K562 (cell line): Measurements from ENCODE around the gene C16orf96. TPM values are rescaled to one million over a fixed set of nuclear protein-coding genes. Genes with fewer than 3 reads are reported as not detected.

Source experiments
- ATAC-seq: fragments of 200-7000 bp; cut with Tn5 transposase; 3 replicates; pipeline ENCODE4 v1.9.1; 2020; ENCODE audit warnings: moderate library complexity
- BruUV-seq: library from RNA; stranded (reverse); fragments of 400-500 nt; replicated peaks from 2 replicates; lab custom pipeline; 2021; lab: Mats Ljungman, UMichigan
- CTCF ChIA-PET: fragments of 300-600 bp; formaldehyde crosslinking; extraction: SDS; loops from one replicate; lab custom pipeline; 2021; ENCODE audit warnings: low intra/inter-chr PET ratio; lab: Yijun Ruan, JAX
- POLR2A ChIA-PET: fragments of 300-600, 350-650 bp; sonication (Branson Sonifier 250); formaldehyde crosslinking; extraction: SDS; loops from one replicate; lab custom pipeline; 2021; ENCODE audit warnings: antibody characterized with exemption, inconsistent platforms; lab: Yijun Ruan, JAX
- DNase-seq, 4 experiments: peaks; one replicate each; pipeline versions ENCODE4 v3.0.0 to v3.0.0-alpha.2; 2011 to 2018; ENCODE audit warnings: low spot score in 3 of 4, mixed read lengths in 3 of 4; ENCODE audit errors: extremely low read depth in 1 of 4
- FAIRE-seq: peaks from 2 replicates; lab custom pipeline; 2011; peaks lifted over from hg19 to GRCh38; lab: Jason Lieb, UNC
- H2AFZ ChIP-seq: 2 replicates; pipeline ENCODE4 v1.6.0; 2011; ENCODE audit warnings: low read depth, low read length, control low read depth, inconsistent platforms
- H3K27ac ChIP-seq: fragments of 200-600 bp; 3 replicates; pipeline ENCODE4 v1.8.0; 2011; ENCODE audit warnings: low read depth, mild to moderate bottlenecking, control low read depth, inconsistent platforms, low read length, moderate library complexity, mixed read lengths; ENCODE audit errors: extremely low read depth
- H3K27me3 ChIP-seq, 2 experiments: fragments of 300-600 bp in 1 of 2; 2 replicates in 1 of 2; 3 replicates in 1 of 2; pipeline versions ENCODE4 v1.6.0 to v1.8.0; 2011; ENCODE audit warnings: inconsistent platforms in 2 of 2, low read length in 2 of 2, mild to moderate bottlenecking in 1 of 2, mixed read lengths in 1 of 2, moderate library complexity in 1 of 2; ENCODE audit not compliant: control insufficient read depth in 2 of 2, insufficient read depth in 2 of 2
- H3K36me3 ChIP-seq: fragments of 300-600 bp; 3 replicates; pipeline ENCODE4 v1.8.0; 2011; ENCODE audit warnings: mild to moderate bottlenecking, low read length, inconsistent platforms; ENCODE audit not compliant: control insufficient read depth, insufficient read depth
- H3K4me1 ChIP-seq, 2 experiments: fragments of 200-600 bp in 1 of 2; replicated peaks in 1 of 2; 2 replicates in 1 of 2; 3 replicates in 1 of 2; pipeline versions ENCODE4 v1.5.1 to v1.8.0; 2011; ENCODE audit warnings: inconsistent platforms in 2 of 2, low read length in 2 of 2, mild to moderate bottlenecking in 1 of 2, mixed read lengths in 1 of 2, moderate library complexity in 1 of 2; ENCODE audit not compliant: control insufficient read depth in 2 of 2, insufficient read depth in 2 of 2
- H3K4me2 ChIP-seq: 2 replicates; pipeline ENCODE4 v1.6.1; 2011; ENCODE audit warnings: low read length, control low read depth, inconsistent platforms, mixed read lengths; ENCODE audit not compliant: insufficient read depth
- H3K4me3 ChIP-seq: fragments of 200-600 bp; sonication (generic), shearing (Covaris generic); 2 replicates; pipeline ENCODE4 v1.5.1; 2016; ENCODE audit warnings: control low read depth, inconsistent platforms
- H3K79me2 ChIP-seq: fragments of 200-600 bp; 3 replicates; pipeline ENCODE4 v1.8.0; 2011; ENCODE audit warnings: low read length, inconsistent platforms; ENCODE audit not compliant: control insufficient read depth, insufficient read depth
- H3K9ac ChIP-seq, 2 experiments: 2 replicates each; pipeline versions ENCODE4 v1.6.0 to v1.6.1; 2011; ENCODE audit warnings: low read depth in 2 of 2, low read length in 2 of 2, control low read depth in 1 of 2, inconsistent platforms in 1 of 2, mild to moderate bottlenecking in 1 of 2, mixed read lengths in 1 of 2; ENCODE audit not compliant: insufficient read depth in 1 of 2
- H3K9me1 ChIP-seq: one replicate; pipeline ENCODE4 v1.6.0; 2011; ENCODE audit warnings: inconsistent platforms, mild to moderate bottlenecking, low read length, moderate library complexity; ENCODE audit not compliant: control insufficient read depth, insufficient read depth
- H3K9me3 ChIP-seq: replicated peaks from 2 replicates; pipeline ENCODE4 v1.5.1; 2011; ENCODE audit warnings: low read depth, low read length, inconsistent platforms; ENCODE audit not compliant: control insufficient read depth, insufficient read depth
- H4K20me1 ChIP-seq: replicated peaks from 2 replicates; pipeline ENCODE4 v1.6.1; 2011; ENCODE audit warnings: low read length, inconsistent platforms, mixed read lengths; ENCODE audit not compliant: control insufficient read depth, insufficient read depth
- CREB3 ChIP-seq: fragments of 450-650 bp; conservative IDR thresholded peaks from 2 replicates; pipeline ENCODE4 v1.6.1; 2016; ENCODE audit warnings: missing genetic modification characterization, low read depth, mild to moderate bottlenecking, missing compliant biosample characterization, moderate library complexity
- TBL1XR1 ChIP-seq, 2 experiments: IDR thresholded peaks; 2 replicates each; pipeline ENCODE4 v1.6.1; 2012; ENCODE audit warnings: improper control_type of control experiment in 2 of 2, low read length in 2 of 2, mild to moderate bottlenecking in 1 of 2
- ZBTB33 ChIP-seq: sonication (generic); formaldehyde crosslinking; IDR thresholded peaks from 2 replicates; pipeline ENCODE4 v1.8.1; 2023; ENCODE audit warnings: mild to moderate bottlenecking, missing genetic modification reagents
- ZNF384 ChIP-seq: IDR thresholded peaks from 2 replicates; pipeline ENCODE4 v1.6.1; 2012; ENCODE audit warnings: low read depth, low read length, improper control_type of control experiment
- WGBS: fragments of 100-300 bp; shearing (Covaris generic); methylation state at CpG from one replicate; pipeline ENCODE4 v1.1.6; 2016; ENCODE audit warnings: low coverage, mixed read lengths; ENCODE audit not compliant: insufficient coverage; ENCODE audit errors: missing lambda C conversion rate; 5-methylcytosine and 5-hydroxymethylcytosine counted together
- in situ Hi-C: fragments of 300-500 bp; cut with MboI; formaldehyde crosslinking; loops from 4 replicates; pipeline ENCODE4 v1.15.0; 2018; ENCODE audit warnings: inconsistent platforms, mixed read lengths
- intact Hi-C: fragments of 100-400 bp; cut with micrococcal nuclease; formaldehyde crosslinking; loops from 2 replicates; pipeline ENCODE4 v1.14.2; 2022
- polyA plus RNA-seq, 8 experiments: library from polyadenylated mRNA; depleted of rRNA in 4 of 8; stranded (reverse) in 5 of 8; unstranded in 3 of 8; fragments of >200 nt; fragmentation: Nextera tagmentation in 2 of 8; fragmentation: Illumina TruSeq in 1 of 8; extraction: Ambion mirVana in 2 of 8; extraction: Trizol in 1 of 8; gene quantifications; 2 replicates each; pipeline versions ENCODE4 v1.2.1 to v1.2.3, GENCODE V29; 2011 to 2014; ENCODE audit warnings: inconsistent platforms in 1 of 8, missing spikeins in 1 of 8
- small RNA-seq: library from RNA; depleted of rRNA; stranded (forward); fragments of <200 nt; gene quantifications from one replicate; pipeline ENCODE3, GENCODE V24; 2014
- total RNA-seq, 7 experiments: library from RNA; depleted of rRNA in 6 of 7; stranded (reverse); fragments of >200 nt in 6 of 7; fragmentation: Illumina TruSeq in 2 of 7; extraction: Trizol in 2 of 7; gene quantifications; 2 replicates each; pipeline versions ENCODE4 v1.2.1 to v1.2.3, GENCODE V29; 2011 to 2021; ENCODE audit warnings: low replicate concordance in 1 of 7

The C16orf96 gene
- total and polyA plus RNA-seq, 9 of the 15 experiments (the other 6 are each of a cell fraction or from before 2014, with no cell fraction given) = not detected

- Histone ChIP-seq H3K27me3 (no peaks in the 10 kb centered on the region), H3K9me1 (no peaks in the 10 kb centered on the region), H4K20me1 (no peaks in the 10 kb centered on the region), H3K27ac (0 out of 3 replicates have a peak overlapping the region, but pooled peaks have one; percentile 59), H3K9ac (peak overlapping the region in 1 of 2 experiments; percentile 54; a peak in 1 of 4 replicates), H3K4me1 (peaks cover 0 to 16% of the 10 kb centered on the region in 2 experiments; a peak in 3 of 5 replicates), H3K4me2 (no peak overlapping the region), H3K4me3 (no peak overlapping the region), H3K9me3 (no peaks in the 10 kb centered on the region), H2AFZ (peak overlapping the region; percentile 59), H3K36me3 (peaks cover 46% of the 10 kb centered on the region; the same call in 1 of the 3 replicates), H3K79me2 (peaks cover 28% of the 10 kb centered on the region)
- CTCF ChIA-PET = interaction anchor here (0.6 kb wide), 1 partner anchor 84 kb away, joined by 3 read pairs; the partner anchor contains the start of gene ANKS3
- FAIRE-seq (no peak), ATAC-seq (peak; percentile 57), DNase-seq (peak in 1 of 4 experiments; percentile 18)
- WGBS = 86% methylated on average over 20 of the region's 25 CpGs
- no TSS peak for BruUV-seq
- POLR2A ChIA-PET = interaction anchor here (1.2 to 1.8 kb wide), 2 partner anchors 11 to 33 kb away, joined by 4 to 6 read pairs; no protein-coding TSS in a partner anchor
- in situ Hi-C loops = no loop called here
- TF ChIP-seq TBL1XR1 (IDR thresholded peaks at IDR 0.05; ENCODE audit: low read length in 2 of 2) = 0 out of 4 replicates have a peak, but pooled peaks of 1 of the 2 experiments have one; percentile 15
- TF ChIP-seq CREB3 = no peak
- TF ChIP-seq ZBTB33 = peak; percentile 97
- peak; percentile 34; the same call in 1 of the 2 replicates for TF ChIP-seq ZNF384
- intact Hi-C loops = no loop called here
Observed at GRCh38 chr16:4649744-4650442, 93.8 kb downstream of the C16orf96 start.

Small RNAs within 50 kb of the gene (small RNA-seq; reads per million reads assigned to genes)
- not detected for gene RN7SL850P

Other genes starting within 250 kb of the C16orf96 start
Only the 7 nearest of the 17 such genes appear.
- gene DNAJA3, start 130.5 kb upstream of the C16orf96 start, total RNA-seq (2014; rRNA removed) = 105 and 143 TPM in 2 replicates
- 59.6 and 64.7 TPM in 2 replicates for gene DNAJA3, start 130.5 kb upstream of the C16orf96 start, total RNA-seq (2014; rRNA removed; fragmentation: Illumina TruSeq; extraction: Trizol)
- 77.0 and 78.4 TPM in 2 replicates for gene DNAJA3, start 130.5 kb upstream of the C16orf96 start, total RNA-seq (2015; rRNA removed; fragmentation: Illumina TruSeq; extraction: Trizol)
- gene DNAJA3, start 130.5 kb upstream of the C16orf96 start, total RNA-seq (2021) = 86.1 and 86.6 TPM in 2 replicates
- gene DNAJA3, start 130.5 kb upstream of the C16orf96 start, polyA plus RNA-seq (2011; rRNA removed) = 67.0 and 79.0 TPM in 2 replicates
- gene DNAJA3, start 130.5 kb upstream of the C16orf96 start, polyA plus RNA-seq (2014; fragmentation: Illumina TruSeq; extraction: Trizol) = 80.0 and 88.3 TPM in 2 replicates
- 10 to 100 TPM in 1 of 2 experiments, 1 to 10 TPM in 1; 8.1 to 14.1 TPM for gene DNAJA3, start 130.5 kb upstream of the C16orf96 start, polyA plus RNA-seq (2014; fragmentation: Nextera tagmentation; extraction: Ambion mirVana)
- gene DNAJA3, start 130.5 kb upstream of the C16orf96 start, polyA plus RNA-seq (2014; rRNA removed) = 91.2 and 121 TPM in 2 replicates
- gene NMRAL1, start 81.7 kb upstream of the C16orf96 start, total RNA-seq (2014; rRNA removed) = 111 and 116 TPM in 2 replicates
- gene NMRAL1, start 81.7 kb upstream of the C16orf96 start, total RNA-seq (2014; rRNA removed; fragmentation: Illumina TruSeq; extraction: Trizol) = 22.7 and 31.4 TPM in 2 replicates
- 62.5 and 66.7 TPM in 2 replicates for gene NMRAL1, start 81.7 kb upstream of the C16orf96 start, total RNA-seq (2015; rRNA removed; fragmentation: Illumina TruSeq; extraction: Trizol)
- gene NMRAL1, start 81.7 kb upstream of the C16orf96 start, total RNA-seq (2021) = 84.1 and 93.6 TPM in 2 replicates
- 51.1 and 59.7 TPM in 2 replicates for gene NMRAL1, start 81.7 kb upstream of the C16orf96 start, polyA plus RNA-seq (2011; rRNA removed)
- gene NMRAL1, start 81.7 kb upstream of the C16orf96 start, polyA plus RNA-seq (2014; fragmentation: Illumina TruSeq; extraction: Trizol) = 63.2 and 88.3 TPM in 2 replicates
- gene NMRAL1, start 81.7 kb upstream of the C16orf96 start, polyA plus RNA-seq (2014; fragmentation: Nextera tagmentation; extraction: Ambion mirVana) = 10 to 100 TPM in 1 of 2 experiments, 1 to 10 TPM in 1; 6.3 to 16.8 TPM
- gene NMRAL1, start 81.7 kb upstream of the C16orf96 start, polyA plus RNA-seq (2014; rRNA removed) = 83.9 and 90.2 TPM in 2 replicates
- gene HMOX2, start 79.9 kb upstream of the C16orf96 start, total RNA-seq (2014; rRNA removed) = 78.6 and 84.7 TPM in 2 replicates
- 43.9 and 50.4 TPM in 2 replicates for gene HMOX2, start 79.9 kb upstream of the C16orf96 start, total RNA-seq (2014; rRNA removed; fragmentation: Illumina TruSeq; extraction: Trizol)
- 60.0 and 66.7 TPM in 2 replicates for gene HMOX2, start 79.9 kb upstream of the C16orf96 start, total RNA-seq (2015; rRNA removed; fragmentation: Illumina TruSeq; extraction: Trizol)
- 57.4 and 63.9 TPM in 2 replicates for gene HMOX2, start 79.9 kb upstream of the C16orf96 start, total RNA-seq (2021)
- gene HMOX2, start 79.9 kb upstream of the C16orf96 start, polyA plus RNA-seq (2011; rRNA removed) = 55.5 and 55.8 TPM in 2 replicates
- gene HMOX2, start 79.9 kb upstream of the C16orf96 start, polyA plus RNA-seq (2014; fragmentation: Illumina TruSeq; extraction: Trizol) = 62.8 and 71.3 TPM in 2 replicates
- gene HMOX2, start 79.9 kb upstream of the C16orf96 start, polyA plus RNA-seq (2014; fragmentation: Nextera tagmentation; extraction: Ambion mirVana) = 10 to 100 TPM; 26.8 to 46.3 TPM
- 87.4 and 88.1 TPM in 2 replicates for gene HMOX2, start 79.9 kb upstream of the C16orf96 start, polyA plus RNA-seq (2014; rRNA removed)
- gene CDIP1, start 17.6 kb upstream of the C16orf96 start, total RNA-seq (2014; rRNA removed) = not detected in 2 replicates
- gene CDIP1, start 17.6 kb upstream of the C16orf96 start, total RNA-seq (2014; rRNA removed; fragmentation: Illumina TruSeq; extraction: Trizol) = not detected in 2 replicates
- gene CDIP1, start 17.6 kb upstream of the C16orf96 start, total RNA-seq (2015; rRNA removed; fragmentation: Illumina TruSeq; extraction: Trizol) = not detected in 2 replicates
- 0.18 and 0.29 TPM in 2 replicates for gene CDIP1, start 17.6 kb upstream of the C16orf96 start, total RNA-seq (2021)
- 0.15 TPM in 1 of 2 replicates, not detected in the other for gene CDIP1, start 17.6 kb upstream of the C16orf96 start, polyA plus RNA-seq (2011; rRNA removed)
- not detected in 2 replicates for gene CDIP1, start 17.6 kb upstream of the C16orf96 start, polyA plus RNA-seq (2014; fragmentation: Illumina TruSeq; extraction: Trizol)
- not detected for gene CDIP1, start 17.6 kb upstream of the C16orf96 start, polyA plus RNA-seq (2014; fragmentation: Nextera tagmentation; extraction: Ambion mirVana)
- not detected in 2 replicates for gene CDIP1, start 17.6 kb upstream of the C16orf96 start, polyA plus RNA-seq (2014; rRNA removed)
- gene UBALD1, start 58.5 kb downstream of the C16orf96 start, total RNA-seq (2014; rRNA removed) = 22.4 and 26.6 TPM in 2 replicates
- 0.86 and 1.3 TPM in 2 replicates for gene UBALD1, start 58.5 kb downstream of the C16orf96 start, total RNA-seq (2014; rRNA removed; fragmentation: Illumina TruSeq; extraction: Trizol)
- gene UBALD1, start 58.5 kb downstream of the C16orf96 start, total RNA-seq (2015; rRNA removed; fragmentation: Illumina TruSeq; extraction: Trizol) = 6.2 and 7.5 TPM in 2 replicates
- 31.7 and 38.0 TPM in 2 replicates for gene UBALD1, start 58.5 kb downstream of the C16orf96 start, total RNA-seq (2021)
- 3.7 and 7.3 TPM in 2 replicates for gene UBALD1, start 58.5 kb downstream of the C16orf96 start, polyA plus RNA-seq (2011; rRNA removed)
- gene UBALD1, start 58.5 kb downstream of the C16orf96 start, polyA plus RNA-seq (2014; fragmentation: Illumina TruSeq; extraction: Trizol) = 3.8 and 10.5 TPM in 2 replicates
- not detected for gene UBALD1, start 58.5 kb downstream of the C16orf96 start, polyA plus RNA-seq (2014; fragmentation: Nextera tagmentation; extraction: Ambion mirVana)
- 21.8 and 26.0 TPM in 2 replicates for gene UBALD1, start 58.5 kb downstream of the C16orf96 start, polyA plus RNA-seq (2014; rRNA removed)
- 11.6 and 15.7 TPM in 2 replicates for gene MGRN1, start 68.5 kb downstream of the C16orf96 start, total RNA-seq (2014; rRNA removed)
- 3.4 and 3.5 TPM in 2 replicates for gene MGRN1, start 68.5 kb downstream of the C16orf96 start, total RNA-seq (2014; rRNA removed; fragmentation: Illumina TruSeq; extraction: Trizol)
- gene MGRN1, start 68.5 kb downstream of the C16orf96 start, total RNA-seq (2015; rRNA removed; fragmentation: Illumina TruSeq; extraction: Trizol) = 6.0 and 6.8 TPM in 2 replicates
- gene MGRN1, start 68.5 kb downstream of the C16orf96 start, total RNA-seq (2021) = 35.2 and 37.9 TPM in 2 replicates
- gene MGRN1, start 68.5 kb downstream of the C16orf96 start, polyA plus RNA-seq (2011; rRNA removed) = 2.7 and 5.0 TPM in 2 replicates
- 8.5 and 17.4 TPM in 2 replicates for gene MGRN1, start 68.5 kb downstream of the C16orf96 start, polyA plus RNA-seq (2014; fragmentation: Illumina TruSeq; extraction: Trizol)
- under 1 TPM; 0.15 to 0.27 TPM for gene MGRN1, start 68.5 kb downstream of the C16orf96 start, polyA plus RNA-seq (2014; fragmentation: Nextera tagmentation; extraction: Ambion mirVana)
- gene MGRN1, start 68.5 kb downstream of the C16orf96 start, polyA plus RNA-seq (2014; rRNA removed) = 11.2 and 13.0 TPM in 2 replicates
- gene NUDT16L1, start 137.2 kb downstream of the C16orf96 start, total RNA-seq (2014; rRNA removed) = 35.7 and 37.0 TPM in 2 replicates
- 5.9 and 8.6 TPM in 2 replicates for gene NUDT16L1, start 137.2 kb downstream of the C16orf96 start, total RNA-seq (2014; rRNA removed; fragmentation: Illumina TruSeq; extraction: Trizol)
- gene NUDT16L1, start 137.2 kb downstream of the C16orf96 start, total RNA-seq (2015; rRNA removed; fragmentation: Illumina TruSeq; extraction: Trizol) = 13.7 and 13.8 TPM in 2 replicates
- gene NUDT16L1, start 137.2 kb downstream of the C16orf96 start, total RNA-seq (2021) = 33.1 and 34.9 TPM in 2 replicates
- gene NUDT16L1, start 137.2 kb downstream of the C16orf96 start, polyA plus RNA-seq (2011; rRNA removed) = 14.6 and 20.1 TPM in 2 replicates
- 10.1 and 14.7 TPM in 2 replicates for gene NUDT16L1, start 137.2 kb downstream of the C16orf96 start, polyA plus RNA-seq (2014; fragmentation: Illumina TruSeq; extraction: Trizol)
- gene NUDT16L1, start 137.2 kb downstream of the C16orf96 start, polyA plus RNA-seq (2014; fragmentation: Nextera tagmentation; extraction: Ambion mirVana) = 1 to 10 TPM; 1.4 to 1.9 TPM
- 37.6 and 39.9 TPM in 2 replicates for gene NUDT16L1, start 137.2 kb downstream of the C16orf96 start, polyA plus RNA-seq (2014; rRNA removed)